Memory B cell (primary cell): Measurements from ENCODE around the gene PALLD.

Source experiments
- ATAC-seq: fragments of 150-1000 bp; cut with Tn5 transposase; 2 replicates; pipeline ENCODE4 v1.10.0; 2021; ENCODE audit warnings: low read depth, mild to moderate bottlenecking, moderate library complexity
- DNase-seq, 2 donors: peaks; one replicate each; pipeline ENCODE4 v3.0.0; 2022; ENCODE audit warnings: low spot score in 2 of 2
- H3K27ac Mint-ChIP-seq: one replicate; pipeline ENCODE4 v1.8.0; 2022; ENCODE audit warnings: mild to moderate bottlenecking, moderate library complexity, mixed read lengths
- H3K27me3 Mint-ChIP-seq: one replicate; pipeline ENCODE4 v1.8.0; 2022; ENCODE audit warnings: mixed read lengths
- H3K36me3 Mint-ChIP-seq: one replicate; pipeline ENCODE4 v1.8.0; 2022; ENCODE audit warnings: mild to moderate bottlenecking, mixed read lengths
- H3K4me1 Mint-ChIP-seq: one replicate; pipeline ENCODE4 v1.8.0; 2022; ENCODE audit warnings: mixed read lengths
- H3K4me3 Mint-ChIP-seq: one replicate; pipeline ENCODE4 v1.8.0; 2022; ENCODE audit warnings: mild to moderate bottlenecking, moderate library complexity, mixed read lengths
- H3K9me3 Mint-ChIP-seq: one replicate; pipeline ENCODE4 v1.8.0; 2022; ENCODE audit warnings: mixed read lengths

The PALLD gene

GRCh38 chr4:168587411-168588125 lies 90.7 kb downstream of the PALLD start:
- H3K9me3 Mint-ChIP-seq: no peaks in the 10 kb centered on the region
- ATAC-seq (no peak), DNase-seq (no peak)
- H3K4me1 Mint-ChIP-seq: no peaks in the 10 kb centered on the region
- H3K4me3 Mint-ChIP-seq: no peak overlapping the region
- H3K27ac Mint-ChIP-seq: no peak overlapping the region
- no peaks in the 10 kb centered on the region for H3K36me3 Mint-ChIP-seq
- peaks cover 1% of the 10 kb centered on the region for H3K27me3 Mint-ChIP-seq

DNA sequence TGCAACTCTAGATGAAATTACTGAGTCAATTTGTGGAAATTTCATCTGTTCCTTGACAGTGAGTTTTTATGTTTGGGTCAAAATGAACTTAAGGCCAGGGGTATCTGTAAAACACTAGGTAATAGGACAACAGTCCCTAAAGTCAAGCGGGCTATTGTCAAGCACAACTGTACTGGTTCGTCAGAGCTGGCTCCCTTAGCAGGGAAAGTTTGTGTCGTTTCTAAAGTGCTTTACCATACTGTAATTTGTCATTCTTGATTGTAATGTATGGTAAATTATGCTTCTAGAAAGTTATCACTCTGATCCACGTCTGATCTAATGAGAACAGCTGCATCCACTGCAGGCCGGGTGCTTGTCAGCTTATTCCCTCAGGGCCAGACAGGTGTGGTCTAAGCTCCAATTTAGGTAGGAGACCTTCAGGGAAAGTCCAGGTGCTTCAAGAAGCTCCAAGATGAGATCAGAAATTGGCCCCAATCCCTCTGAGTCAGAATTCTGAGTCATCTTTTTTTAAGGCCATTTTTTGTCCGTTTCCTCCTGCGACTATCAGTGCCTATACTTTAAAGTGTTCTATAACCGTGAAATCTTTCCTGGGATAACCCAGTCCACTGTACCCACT lies 92.2 kb downstream of the PALLD start:
- no peak for DNase-seq
- Mint-ChIP-seq H3K4me3 (no peak overlapping the region), H3K27ac (no peak overlapping the region), H3K27me3 (peaks cover 1% of the 10 kb centered on the region), H3K4me1 (no peaks in the 10 kb centered on the region), H3K36me3 (no peaks in the 10 kb centered on the region), H3K9me3 (no peaks in the 10 kb centered on the region)
- no peak for ATAC-seq

GRCh38 chr4:168592676-168593075 lies 95.8 kb downstream of the PALLD start:
- no peaks in the 10 kb centered on the region for H3K9me3 Mint-ChIP-seq
- H3K4me3 Mint-ChIP-seq: no peak overlapping the region
- peaks cover 1% of the 10 kb centered on the region for H3K27me3 Mint-ChIP-seq
- no peak overlapping the region for H3K27ac Mint-ChIP-seq
- no peak for DNase-seq
- H3K4me1 Mint-ChIP-seq: no peaks in the 10 kb centered on the region
- H3K36me3 Mint-ChIP-seq: no peaks in the 10 kb centered on the region
- no peak for ATAC-seq

- H3K9me3 Mint-ChIP-seq: no peaks in the 10 kb centered on the region
- H3K27ac Mint-ChIP-seq: no peak overlapping the region
- peaks cover 1% of the 10 kb centered on the region for H3K27me3 Mint-ChIP-seq
- no peak for ATAC-seq
- no peaks in the 10 kb centered on the region for H3K4me1 Mint-ChIP-seq
- no peak overlapping the region for H3K4me3 Mint-ChIP-seq
- no peak for DNase-seq
- no peaks in the 10 kb centered on the region for H3K36me3 Mint-ChIP-seq
These were observed 96.5 kb downstream of the PALLD start for GRCh38 chr4:168593399-168593798.

- no peak overlapping the region for H3K27ac Mint-ChIP-seq
- no peak for DNase-seq
- H3K36me3 Mint-ChIP-seq: no peaks in the 10 kb centered on the region
- H3K4me3 Mint-ChIP-seq: no peak overlapping the region
- no peaks in the 10 kb centered on the region for H3K9me3 Mint-ChIP-seq
- ATAC-seq: no peak
- H3K4me1 Mint-ChIP-seq: no peaks in the 10 kb centered on the region
- peaks cover 1% of the 10 kb centered on the region for H3K27me3 Mint-ChIP-seq
These were observed 97.3 kb downstream of the PALLD start for GRCh38 chr4:168594121-168594520.

DNA sequence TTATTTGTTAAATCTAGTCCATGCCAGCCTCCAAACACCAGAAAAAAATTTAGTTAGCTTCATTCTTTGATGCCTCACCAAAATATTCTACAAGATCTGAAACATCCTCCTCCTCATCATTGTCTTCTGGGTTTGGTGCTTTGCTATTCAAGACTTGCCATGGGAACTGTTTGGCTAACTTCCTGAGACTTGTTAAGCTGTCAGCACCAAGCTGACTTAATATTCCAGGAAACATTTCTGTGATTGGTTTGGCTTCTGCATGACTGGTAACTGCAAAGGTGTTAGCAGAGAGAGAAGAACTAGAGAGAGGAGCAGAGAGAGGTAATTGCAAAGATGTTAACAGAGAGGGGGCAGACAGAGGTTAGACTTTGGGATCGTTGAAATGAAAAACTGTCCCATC lies 101.3 kb downstream of the PALLD start:
- DNase-seq (no peak), ATAC-seq (no peak)
- Mint-ChIP-seq H3K9me3 (no peaks in the 10 kb centered on the region), H3K27me3 (peaks cover 2% of the 10 kb centered on the region), H3K4me3 (no peak overlapping the region), H3K27ac (no peak overlapping the region), H3K4me1 (no peaks in the 10 kb centered on the region), H3K36me3 (no peaks in the 10 kb centered on the region)

DNA sequence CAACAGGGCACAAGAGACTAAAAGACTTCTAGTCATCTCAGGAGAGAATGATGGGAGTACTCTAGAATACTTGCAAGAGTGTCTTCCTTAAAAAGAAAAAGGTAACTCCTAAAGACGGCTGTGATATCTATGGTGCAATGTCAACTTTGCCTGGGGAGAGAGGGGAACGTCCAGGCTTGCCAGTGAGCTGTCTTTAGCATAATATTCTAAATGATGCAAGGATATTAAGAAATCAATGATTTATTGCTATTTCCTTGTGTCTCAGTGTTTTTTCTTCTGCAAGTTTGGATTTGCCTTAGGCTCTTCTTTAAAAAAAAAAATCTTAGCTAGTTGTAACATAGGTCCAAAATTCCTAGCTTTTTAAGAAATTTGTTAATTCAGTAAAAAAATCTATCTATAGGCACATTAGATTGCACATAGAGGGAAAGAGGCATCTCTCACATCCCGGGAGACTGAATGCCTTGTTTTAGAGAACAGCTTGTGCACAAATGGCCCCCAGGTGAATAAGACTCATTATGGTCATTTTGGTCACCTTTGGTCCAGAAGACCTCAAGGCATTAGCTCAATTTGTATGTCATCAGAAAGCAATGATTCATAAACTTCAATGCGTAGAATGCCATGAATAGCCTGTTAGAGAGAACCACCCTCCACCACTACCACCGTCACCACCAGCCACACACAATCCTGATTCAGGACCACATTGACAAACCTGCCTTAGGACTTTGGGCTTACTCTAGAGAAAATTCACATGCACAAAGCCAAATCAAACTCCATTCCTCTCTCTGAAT lies 104.1 kb downstream of the PALLD start:
- Mint-ChIP-seq H3K4me1 (no peaks in the 10 kb centered on the region), H3K9me3 (no peaks in the 10 kb centered on the region), H3K36me3 (no peaks in the 10 kb centered on the region), H3K27me3 (peaks cover 2% of the 10 kb centered on the region), H3K27ac (no peak overlapping the region), H3K4me3 (no peak overlapping the region)
- no peak for DNase-seq
- ATAC-seq: no peak

GRCh38 chr4:168601899-168602298 lies 105.0 kb downstream of the PALLD start:
- peaks cover 2% of the 10 kb centered on the region for H3K27me3 Mint-ChIP-seq
- H3K4me1 Mint-ChIP-seq: no peaks in the 10 kb centered on the region

DNA sequence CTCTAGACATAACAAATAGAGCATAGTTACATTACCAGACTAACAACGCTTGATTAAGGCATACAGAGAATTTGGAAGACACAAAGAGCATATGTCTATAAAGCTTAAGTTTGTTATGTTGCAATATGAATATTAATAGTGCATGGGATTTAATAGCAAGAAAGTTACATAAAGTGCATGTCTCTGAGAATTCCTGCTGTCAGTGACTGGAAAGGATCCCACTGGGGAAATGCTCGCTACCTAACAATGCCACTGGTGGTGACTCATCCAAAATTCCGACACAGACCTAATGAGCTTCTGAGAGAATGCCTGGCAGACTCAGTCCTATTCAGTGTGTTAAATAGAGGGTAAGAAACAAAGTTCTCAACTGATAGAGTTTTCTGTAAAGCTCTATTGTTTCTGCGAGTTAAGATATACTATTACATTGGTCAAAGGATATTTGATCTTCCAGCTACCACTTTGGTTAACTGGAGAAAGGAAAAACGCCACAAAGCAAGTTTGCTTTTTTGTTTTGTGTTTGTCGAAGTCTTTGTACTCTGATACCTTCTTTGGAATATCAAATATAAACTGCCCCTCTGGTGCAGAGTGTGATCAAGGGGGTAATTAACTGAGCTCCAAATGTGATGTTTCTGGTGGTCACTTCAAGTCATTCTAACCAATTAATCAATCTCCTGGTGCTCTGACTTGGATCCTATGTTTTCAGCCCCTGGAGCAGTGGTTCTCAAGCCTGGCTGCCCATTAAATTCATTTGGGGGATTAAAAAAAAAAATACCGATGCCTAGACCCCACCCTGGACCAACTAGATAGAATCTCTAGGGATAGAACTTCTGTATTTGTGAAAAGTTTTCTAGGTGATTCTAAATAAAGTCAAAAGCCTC lies 107.9 kb downstream of the PALLD start:
- ATAC-seq: no peak
- Mint-ChIP-seq H3K27me3 (peaks cover 3% of the 10 kb centered on the region), H3K36me3 (no peaks in the 10 kb centered on the region), H3K9me3 (no peaks in the 10 kb centered on the region), H3K4me1 (no peaks in the 10 kb centered on the region), H3K27ac (no peak overlapping the region), H3K4me3 (no peak overlapping the region)
- no peak for DNase-seq

More at GRCh38 chr4:168601899-168602298, 105.0 kb downstream of the PALLD start:
- H3K36me3 Mint-ChIP-seq: no peaks in the 10 kb centered on the region
- no peak for ATAC-seq
- no peak overlapping the region for H3K27ac Mint-ChIP-seq
- DNase-seq: no peak
- H3K9me3 Mint-ChIP-seq: no peaks in the 10 kb centered on the region
- no peak overlapping the region for H3K4me3 Mint-ChIP-seq

GRCh38 chr4:168605411-168605810 lies 108.6 kb downstream of the PALLD start:
- Mint-ChIP-seq H3K27me3 (peaks cover 3% of the 10 kb centered on the region), H3K9me3 (no peaks in the 10 kb centered on the region), H3K27ac (no peak overlapping the region), H3K4me1 (no peaks in the 10 kb centered on the region), H3K4me3 (no peak overlapping the region), H3K36me3 (no peaks in the 10 kb centered on the region)
- DNase-seq: no peak
- no peak for ATAC-seq

- Mint-ChIP-seq H3K9me3 (no peaks in the 10 kb centered on the region), H3K27me3 (peaks cover 5% of the 10 kb centered on the region), H3K4me1 (peaks cover 2% of the 10 kb centered on the region), H3K36me3 (no peaks in the 10 kb centered on the region), H3K27ac (no peak overlapping the region), H3K4me3 (no peak overlapping the region)
- DNase-seq: no peak
- ATAC-seq: no peak
These were observed 110.4 kb downstream of the PALLD start for GRCh38 chr4:168607215-168607614.

- H3K9me3 Mint-ChIP-seq: no peaks in the 10 kb centered on the region
- H3K36me3 Mint-ChIP-seq: no peaks in the 10 kb centered on the region
These were observed 111.9 kb downstream of the PALLD start for GRCh38 chr4:168608771-168609170.

GRCh38 chr4:168609369-168609768 lies 112.5 kb downstream of the PALLD start:
- no peak overlapping the region for H3K4me3 Mint-ChIP-seq

More at GRCh38 chr4:168608771-168609170, 111.9 kb downstream of the PALLD start:
- Mint-ChIP-seq H3K4me3 (no peak overlapping the region), H3K27ac (no peak overlapping the region), H3K4me1 (peaks cover 2% of the 10 kb centered on the region), H3K27me3 (peaks cover 5% of the 10 kb centered on the region)
- no peak for DNase-seq
- ATAC-seq: no peak

More at GRCh38 chr4:168609369-168609768, 112.5 kb downstream of the PALLD start:
- DNase-seq (no peak), ATAC-seq (no peak)
- Mint-ChIP-seq H3K9me3 (no peaks in the 10 kb centered on the region), H3K27me3 (peaks cover 5% of the 10 kb centered on the region), H3K27ac (no peak overlapping the region), H3K4me1 (peaks cover 2% of the 10 kb centered on the region), H3K36me3 (no peaks in the 10 kb centered on the region)
